T-helper 9 cell (primary cell): ENCODE measurements around the gene PTPRT.
"Not testable (repeated sequence)": the region's sequence is repeated elsewhere in the genome, so short reads cannot be mapped to it uniquely, and the experiment has no call there.

ENCODE experiments used
- DNase-seq: peaks from one replicate; pipeline ENCODE4 v3.0.0-alpha.2; 2020

The PTPRT gene

GRCh38 chr20:42900764-42901163 lies 288.9 kb downstream of the PTPRT start:
- not testable (repeated sequence) for DNase-seq

- DNase-seq = no peak
Observed at GRCh38 chr20:42895020-42895419, 294.7 kb downstream of the PTPRT start.

- DNase-seq = no peak
Observed at GRCh38 chr20:42894483-42894882, 295.2 kb downstream of the PTPRT start.

GRCh38 chr20:42889517-42889916 lies 300.2 kb downstream of the PTPRT start:
- DNase-seq = no peak

GRCh38 chr20:42887281-42887680 lies 302.4 kb downstream of the PTPRT start:
- DNase-seq = no peak

- DNase-seq = no peak
Observed at GRCh38 chr20:42886801-42887200, 302.9 kb downstream of the PTPRT start.

GRCh38 chr20:42886046-42886445 lies 303.7 kb downstream of the PTPRT start:
- DNase-seq = no peak

GRCh38 chr20:42875581-42875980 lies 314.1 kb downstream of the PTPRT start:
- no peak for DNase-seq

GRCh38 chr20:42873259-42873658 lies 316.4 kb downstream of the PTPRT start:
- DNase-seq = no peak

GRCh38 chr20:42864116-42864515 lies 325.6 kb downstream of the PTPRT start:
- no peak for DNase-seq

- DNase-seq = no peak
Observed at GRCh38 chr20:42862446-42862845, 327.3 kb downstream of the PTPRT start.

GRCh38 chr20:42857446-42857845 lies 332.3 kb downstream of the PTPRT start:
- no peak for DNase-seq

- DNase-seq = no peak
Observed at GRCh38 chr20:42855896-42856295, 333.8 kb downstream of the PTPRT start.

- DNase-seq = no peak
Observed at GRCh38 chr20:42852691-42853090, 337.0 kb downstream of the PTPRT start.

GRCh38 chr20:42846784-42847490 lies 342.8 kb downstream of the PTPRT start:
- DNase-seq = no peak

GRCh38 chr20:42844751-42845150 lies 345.0 kb downstream of the PTPRT start:
- no peak for DNase-seq

- DNase-seq = no peak
Observed at GRCh38 chr20:42837456-42837855, 352.2 kb downstream of the PTPRT start.

- no peak for DNase-seq
Observed at GRCh38 chr20:42836339-42836738, 353.4 kb downstream of the PTPRT start.

GRCh38 chr20:42807876-42808275 lies 381.8 kb downstream of the PTPRT start:
- DNase-seq = no peak

- DNase-seq = no peak
Observed at GRCh38 chr20:42795111-42795695, 394.5 kb downstream of the PTPRT start.

GRCh38 chr20:42792052-42792451 lies 397.7 kb downstream of the PTPRT start:
- DNase-seq = no peak

GRCh38 chr20:42790111-42790510 lies 399.6 kb downstream of the PTPRT start:
- no peak for DNase-seq

GRCh38 chr20:42788707-42789106 lies 401.0 kb downstream of the PTPRT start:
- DNase-seq = no peak

GRCh38 chr20:42785041-42785440 lies 404.7 kb downstream of the PTPRT start:
- DNase-seq = no peak

- DNase-seq = no peak
Observed at GRCh38 chr20:42779216-42779615, 410.5 kb downstream of the PTPRT start.
